ENCODE data around the gene PLXNA3.

PLXNA3 gene

GRCh38 chrX:154436374-154436982, 21.6 kb upstream of the PLXNA3 start:
- TF ChIP-seq POLR2AphosphoS5 (IDR thresholded peaks at IDR 0.05; ENCODE audit: low read depth, low read length): no peak
- no peak for TF ChIP-seq TAF1 (IDR thresholded peaks at IDR 0.05; ENCODE audit: borderline replicate concordance, low read depth, low read length)
- no peak for TF ChIP-seq POLR2A (IDR thresholded peaks at IDR 0.05; ENCODE audit: low read depth, low read length)
- FAIRE-seq (no peak), DNase-seq (ENCODE audit: insufficient read length) (peak; percentile 85)

- TF ChIP-seq POLR2AphosphoS5 (IDR thresholded peaks at IDR 0.05; ENCODE audit: low read depth, low read length): no peak
- peak; percentile 40; the same call in 1 of the 2 replicates for TF ChIP-seq POLR2A (IDR thresholded peaks at IDR 0.05; ENCODE audit: low read depth, low read length)
- peak; percentile 62; the same call in 1 of the 2 replicates for TF ChIP-seq TAF1 (IDR thresholded peaks at IDR 0.05; ENCODE audit: borderline replicate concordance, low read depth, low read length)
- no peak for DNase-seq (ENCODE audit: insufficient read length)
Observed at GRCh38 chrX:154436983-154437752, 20.9 kb upstream of the PLXNA3 start, which contains the start of gene GDI1. Gene GDI1 (plus strand): TSS chrX:154437154. CDS start chrX:154437255, 101 bp downstream.

GRCh38 chrX:154437971-154438893, 19.8 kb upstream of the PLXNA3 start:
- FAIRE-seq (no peak), DNase-seq (ENCODE audit: insufficient read length) (no peak)
- TF ChIP-seq POLR2A (IDR thresholded peaks at IDR 0.05; ENCODE audit: low read depth, low read length) (no peak), POLR2AphosphoS5 (IDR thresholded peaks at IDR 0.05; ENCODE audit: low read depth, low read length) (no peak), TAF1 (IDR thresholded peaks at IDR 0.05; ENCODE audit: borderline replicate concordance, low read depth, low read length) (no peak)

More at GRCh38 chrX:154436983-154437752, 20.9 kb upstream of the PLXNA3 start, which contains the start of gene GDI1:
- FAIRE-seq: no peak

DNA sequence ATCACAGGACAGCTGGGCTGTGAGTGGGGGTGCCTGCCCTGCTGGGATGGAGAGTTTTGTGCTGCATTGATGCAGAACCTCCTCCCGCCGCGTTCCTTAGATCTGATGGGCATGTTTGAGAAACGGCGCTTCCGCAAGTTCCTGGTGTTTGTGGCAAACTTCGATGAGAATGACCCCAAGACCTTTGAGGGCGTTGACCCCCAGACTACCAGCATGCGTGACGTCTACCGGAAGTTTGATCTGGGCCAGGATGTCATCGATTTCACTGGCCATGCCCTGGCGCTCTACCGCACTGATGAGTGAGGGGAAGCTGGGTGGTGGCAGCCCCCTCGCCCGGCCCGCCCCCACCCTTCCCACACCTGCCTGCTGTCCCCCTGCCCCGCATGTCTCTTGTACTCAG, 18.2 kb upstream of the PLXNA3 start:
- FAIRE-seq (no peak), DNase-seq (ENCODE audit: insufficient read length) (no peak)
- TF ChIP-seq POLR2AphosphoS5 (IDR thresholded peaks at IDR 0.05; ENCODE audit: low read depth, low read length) (no peak), TAF1 (IDR thresholded peaks at IDR 0.05; ENCODE audit: borderline replicate concordance, low read depth, low read length) (no peak), POLR2A (IDR thresholded peaks at IDR 0.05; ENCODE audit: low read depth, low read length) (no peak)

- FAIRE-seq (no peak), DNase-seq (ENCODE audit: insufficient read length) (no peak)
- TF ChIP-seq POLR2AphosphoS5 (IDR thresholded peaks at IDR 0.05; ENCODE audit: low read depth, low read length): no peak
- no peak for TF ChIP-seq TAF1 (IDR thresholded peaks at IDR 0.05; ENCODE audit: borderline replicate concordance, low read depth, low read length)
- no peak for TF ChIP-seq POLR2A (IDR thresholded peaks at IDR 0.05; ENCODE audit: low read depth, low read length)
Observed at GRCh38 chrX:154440623-154441357, 17.3 kb upstream of the PLXNA3 start.

DNA sequence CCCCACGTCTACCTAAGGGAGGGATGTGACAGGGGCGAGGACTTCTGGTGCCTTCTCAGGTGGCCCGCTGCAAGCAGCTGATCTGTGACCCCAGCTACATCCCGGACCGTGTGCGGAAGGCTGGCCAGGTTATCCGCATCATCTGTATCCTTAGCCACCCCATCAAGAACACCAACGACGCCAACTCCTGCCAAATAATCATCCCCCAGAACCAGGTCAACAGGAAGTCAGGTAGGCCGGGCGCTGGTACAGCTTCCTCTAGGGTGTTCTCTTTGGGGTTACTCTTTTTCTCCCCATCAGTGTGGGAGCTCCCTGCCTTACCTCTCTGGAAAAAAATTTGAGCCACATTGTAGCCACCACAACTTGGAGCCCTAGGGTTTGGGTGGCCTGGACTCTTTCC, 16.5 kb upstream of the PLXNA3 start:
- FAIRE-seq (no peak), DNase-seq (ENCODE audit: insufficient read length) (no peak)
- TF ChIP-seq TAF1 (IDR thresholded peaks at IDR 0.05; ENCODE audit: borderline replicate concordance, low read depth, low read length) (no peak), POLR2A (IDR thresholded peaks at IDR 0.05; ENCODE audit: low read depth, low read length) (no peak), POLR2AphosphoS5 (IDR thresholded peaks at IDR 0.05; ENCODE audit: low read depth, low read length) (no peak)

- DNase-seq (ENCODE audit: insufficient read length) (no peak), FAIRE-seq (no peak)
- no peak for TF ChIP-seq TAF1 (IDR thresholded peaks at IDR 0.05; ENCODE audit: borderline replicate concordance, low read depth, low read length)
- TF ChIP-seq POLR2AphosphoS5 (IDR thresholded peaks at IDR 0.05; ENCODE audit: low read depth, low read length): no peak
- TF ChIP-seq POLR2A (IDR thresholded peaks at IDR 0.05; ENCODE audit: low read depth, low read length): no peak
Observed at GRCh38 chrX:154441984-154442707, 15.9 kb upstream of the PLXNA3 start.

GRCh38 chrX:154443479-154443910, 14.6 kb upstream of the PLXNA3 start:
- no peak for FAIRE-seq
- TF ChIP-seq POLR2A (IDR thresholded peaks at IDR 0.05; ENCODE audit: low read depth, low read length) (no peak), POLR2AphosphoS5 (IDR thresholded peaks at IDR 0.05; ENCODE audit: low read depth, low read length) (no peak), TAF1 (IDR thresholded peaks at IDR 0.05; ENCODE audit: borderline replicate concordance, low read depth, low read length) (no peak)
- no peak for DNase-seq (ENCODE audit: insufficient read length)

DNA sequence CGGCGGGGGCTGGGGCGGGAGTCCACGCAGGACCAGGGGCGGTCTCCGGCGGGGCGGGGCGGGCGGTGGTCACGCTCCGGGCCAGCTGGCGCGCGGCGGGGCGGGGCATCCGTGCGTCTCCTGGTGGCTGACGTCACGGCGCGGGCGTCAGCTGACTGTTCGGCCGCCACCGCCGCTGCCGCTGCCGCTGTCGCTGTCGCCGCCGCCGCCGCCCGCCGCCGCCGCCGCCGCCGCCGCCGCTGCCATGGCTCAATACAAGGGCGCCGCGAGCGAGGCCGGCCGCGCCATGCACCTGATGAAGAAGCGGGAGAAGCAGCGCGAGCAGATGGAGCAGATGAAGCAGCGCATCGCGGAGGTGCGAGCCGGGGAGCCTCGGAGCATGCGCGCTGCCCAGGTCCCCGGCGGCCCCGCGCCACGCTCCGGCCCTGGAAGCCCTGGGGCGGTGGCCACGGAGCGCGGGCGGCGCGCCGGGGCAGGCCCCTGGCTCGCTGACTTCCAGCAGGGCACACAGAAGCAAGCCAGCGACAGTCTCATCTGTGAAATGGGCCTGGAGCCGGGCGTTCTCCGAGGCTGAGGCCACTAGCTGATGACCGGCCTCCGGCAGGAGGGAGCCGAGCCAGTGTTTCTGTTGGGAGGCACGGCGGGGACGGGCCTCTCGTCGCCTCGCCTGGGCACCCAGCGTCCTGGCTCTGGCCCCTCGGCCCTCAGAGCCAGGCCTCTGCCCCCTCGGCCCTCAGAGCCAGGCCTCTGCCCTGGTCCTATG, 13.9 kb upstream of the PLXNA3 start, which contains the start of gene FAM50A:
Gene FAM50A (plus strand): TSS at position 150 of the 763 bp plus-strand sequence. CDS start 95 bp downstream, at position 245.
- DNase-seq (ENCODE audit: insufficient read length): peak; percentile 86
- peak; percentile 84 for FAIRE-seq
- TF ChIP-seq POLR2AphosphoS5 (IDR thresholded peaks at IDR 0.05; ENCODE audit: low read depth, low read length): no peak
- TF ChIP-seq POLR2A (IDR thresholded peaks at IDR 0.05; ENCODE audit: low read depth, low read length): no peak
- no peak for TF ChIP-seq TAF1 (IDR thresholded peaks at IDR 0.05; ENCODE audit: borderline replicate concordance, low read depth, low read length)

All from GM12892 (cell line).